ENCODE results near the gene NOVA2.

The NOVA2 gene

GRCh38 chr19:46000491-46001246, 27.0 kb upstream of the NOVA2 start:
- FAIRE-seq (no peak), DNase-seq (ENCODE audit: low spot score) (no peak)

GRCh38 chr19:45999653-46000121, 26.0 kb upstream of the NOVA2 start:
- FAIRE-seq (no peak), DNase-seq (ENCODE audit: low spot score) (no peak)

- no peak for FAIRE-seq
Observed at GRCh38 chr19:45998834-45999233, 25.2 kb upstream of the NOVA2 start.

DNA sequence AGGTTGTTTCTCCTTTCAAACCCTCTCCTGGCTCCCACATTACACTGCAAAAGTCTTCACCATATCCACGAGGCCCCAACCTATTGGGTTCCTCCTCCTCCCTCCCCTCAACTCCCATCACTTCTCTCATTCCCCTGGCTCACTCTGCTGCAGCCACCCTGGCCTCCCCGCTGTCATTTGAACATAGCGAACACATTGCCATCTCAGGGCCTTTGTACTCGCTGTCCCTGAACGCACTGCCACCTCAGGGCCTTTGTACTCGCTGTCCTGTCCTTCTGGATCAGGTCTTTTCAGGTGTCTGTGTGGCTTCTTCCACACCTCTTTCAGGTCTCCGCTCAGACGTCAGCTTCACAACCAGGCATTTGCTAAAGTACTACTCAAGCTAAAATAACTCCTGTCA, 23.3 kb upstream of the NOVA2 start:
- no peak for FAIRE-seq
- no peak for DNase-seq (ENCODE audit: low spot score)

More at GRCh38 chr19:45998834-45999233, 25.2 kb upstream of the NOVA2 start:
- DNase-seq (ENCODE audit: low spot score), result no peak

- FAIRE-seq (no peak), DNase-seq (ENCODE audit: low spot score) (no peak)
Observed at GRCh38 chr19:45995715-45996385, 22.2 kb upstream of the NOVA2 start.

DNA sequence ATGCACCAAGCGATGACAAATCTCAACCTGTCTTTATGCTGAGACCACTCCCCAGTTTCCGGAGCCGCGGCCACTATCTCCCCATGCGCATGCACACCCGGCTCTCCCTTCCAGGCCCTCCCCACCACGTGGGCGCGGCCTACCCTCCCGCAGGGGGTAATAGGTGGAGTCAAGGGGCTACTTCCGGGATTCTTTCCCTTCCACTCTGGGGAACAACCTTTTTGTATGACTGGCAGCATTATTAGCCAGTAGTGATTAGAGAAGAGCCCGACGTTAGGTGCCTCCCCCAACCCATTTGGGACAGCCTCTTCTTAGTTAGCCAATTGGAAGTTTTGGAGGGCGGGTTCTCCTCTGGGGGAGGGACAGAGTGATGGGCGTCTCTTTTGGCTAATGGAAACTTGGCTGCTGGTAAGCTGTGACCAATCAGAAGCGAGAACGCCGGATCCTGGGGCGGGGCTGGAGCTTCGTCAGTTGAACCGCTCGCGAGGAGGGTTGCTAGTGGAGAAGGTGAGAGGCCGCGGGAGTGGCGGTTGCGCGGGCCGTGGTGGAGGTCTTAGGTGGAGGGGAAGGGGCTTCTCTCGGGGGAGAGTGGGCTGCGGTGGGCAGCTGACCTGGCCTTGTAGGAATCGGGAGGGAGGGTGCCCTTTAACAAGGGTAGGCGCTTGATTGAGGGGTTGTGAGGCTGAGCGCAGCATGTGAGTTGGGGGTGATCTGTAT, 21.5 kb upstream of the NOVA2 start, which contains the start of gene CCDC61:
TSS of gene CCDC61 (plus strand) at position 470 of the 717 bp plus-strand sequence. CDS start 7,552 bp downstream, outside the sequence.
- peak; percentile 99 for DNase-seq (ENCODE audit: low spot score)
- peak; percentile 30 for FAIRE-seq

DNA sequence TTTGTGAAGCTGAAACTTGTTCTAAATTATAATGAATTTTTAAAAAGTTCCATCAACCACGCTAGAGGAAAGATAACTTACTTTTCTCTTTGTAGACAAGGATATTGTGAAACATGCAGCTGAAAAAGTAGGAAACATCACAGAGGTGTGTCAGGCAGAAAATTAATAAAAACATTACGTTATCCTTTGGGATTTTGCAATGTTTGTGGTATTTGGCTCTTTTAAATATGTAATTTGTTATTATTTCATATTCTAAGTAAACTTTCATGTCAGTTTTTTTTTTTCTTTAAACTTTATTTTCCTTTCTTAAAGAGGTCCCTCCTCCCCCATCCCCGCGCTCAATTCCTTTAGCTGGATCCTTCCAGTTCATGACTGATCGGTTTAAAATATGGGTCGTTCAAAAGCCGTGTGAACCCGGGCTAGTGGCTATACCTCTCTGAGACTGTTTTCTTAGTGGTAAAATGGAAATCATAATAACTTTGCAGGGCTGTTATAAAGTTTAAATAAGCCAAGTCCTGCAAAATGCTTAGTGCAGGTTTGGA, 20.9 kb upstream of the NOVA2 start:
- FAIRE-seq (no peak), DNase-seq (ENCODE audit: low spot score) (no peak)

GRCh38 chr19:45990113-45990728, 16.6 kb upstream of the NOVA2 start:
- DNase-seq (ENCODE audit: low spot score) (no peak), FAIRE-seq (no peak)

GRCh38 chr19:45985321-45985720, 11.7 kb upstream of the NOVA2 start:
- no peak for FAIRE-seq

GRCh38 chr19:45981350-45981749, 7.7 kb upstream of the NOVA2 start:
- FAIRE-seq, result no peak

More at GRCh38 chr19:45985321-45985720, 11.7 kb upstream of the NOVA2 start:
- DNase-seq (ENCODE audit: low spot score), result no peak

DNA sequence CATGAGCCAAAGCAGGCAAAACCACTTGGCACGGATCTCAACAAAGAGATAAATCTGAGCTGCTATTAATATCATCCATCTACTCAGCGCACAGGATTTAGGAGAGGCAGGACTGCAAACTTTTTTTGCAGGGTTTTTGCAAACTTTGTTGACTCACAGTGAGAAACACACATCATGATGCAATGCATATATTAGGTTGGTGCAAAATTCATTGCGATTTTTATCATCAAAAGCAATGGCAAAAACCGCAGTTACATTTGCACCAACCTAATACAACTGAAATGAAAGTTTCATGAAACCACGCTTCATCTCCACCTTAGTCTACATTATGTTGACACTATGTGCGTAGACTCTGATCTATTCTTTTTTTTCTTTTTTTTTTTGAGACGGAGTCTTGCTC, 4.5 kb upstream of the NOVA2 start:
- FAIRE-seq, result no peak
- DNase-seq (ENCODE audit: low spot score), result no peak

More at GRCh38 chr19:45981350-45981749, 7.7 kb upstream of the NOVA2 start:
- DNase-seq (ENCODE audit: low spot score), result no peak

DNA sequence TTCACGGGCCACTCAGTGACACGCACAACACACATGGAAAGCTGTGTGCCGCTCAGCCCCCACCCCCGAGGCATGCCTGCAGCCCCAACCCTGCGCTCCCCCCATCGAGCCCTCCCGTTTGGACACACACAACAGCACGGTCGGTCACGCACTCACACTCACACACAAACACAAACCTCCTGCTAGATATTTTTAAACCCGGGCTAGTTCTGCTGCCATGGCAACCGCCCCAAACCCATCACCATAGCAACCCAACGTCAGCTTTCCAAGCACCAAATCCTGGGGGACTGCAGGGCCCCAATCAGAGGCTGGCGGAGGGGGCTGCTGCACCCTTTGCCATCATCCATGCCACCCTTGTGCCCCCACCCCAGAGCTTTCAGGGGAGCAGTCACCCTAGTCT, 2.5 kb upstream of the NOVA2 start:
- DNase-seq (ENCODE audit: low spot score), result no peak
- FAIRE-seq, result no peak

DNA sequence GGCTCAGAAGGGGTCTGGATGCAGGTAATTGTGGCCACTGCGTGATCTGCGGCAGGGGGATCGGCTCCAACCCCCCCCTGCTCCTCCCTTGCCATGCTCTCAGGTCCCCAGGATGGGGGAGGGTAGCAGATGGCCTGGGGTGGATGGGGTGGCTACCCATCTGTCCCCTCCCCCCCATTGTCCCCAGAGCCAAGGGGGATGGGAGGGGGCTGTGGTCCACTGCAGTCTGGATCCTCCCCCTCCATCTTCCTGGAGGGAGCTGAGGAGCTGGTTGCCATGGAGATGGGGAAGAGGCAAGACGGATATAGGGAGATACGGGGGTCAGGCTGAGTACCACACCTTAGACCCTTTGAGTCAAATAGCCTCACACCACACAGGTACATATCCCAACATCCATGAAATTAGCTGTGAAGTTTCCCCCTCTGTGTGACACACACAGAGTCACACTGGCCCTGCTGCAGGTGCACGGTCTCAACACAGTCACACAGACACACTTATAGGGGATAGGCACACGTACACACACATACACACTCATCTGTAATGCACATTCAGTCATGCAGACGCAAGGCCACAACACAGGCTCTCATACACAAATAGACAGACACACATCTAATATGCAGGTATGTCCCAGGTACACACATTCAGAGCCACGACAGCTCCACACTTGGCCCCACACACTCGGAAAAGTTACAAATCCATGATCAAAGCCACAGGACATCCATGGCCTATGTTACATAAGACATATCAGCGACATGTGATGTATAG, 1.8 kb upstream of the NOVA2 start:
- DNase-seq (ENCODE audit: low spot score), result no peak
- FAIRE-seq, result peak; percentile 27

GRCh38 chr19:45972947-45973540, 621 bp downstream of the NOVA2 start:
- no peak for DNase-seq (ENCODE audit: low spot score)
- no peak for FAIRE-seq

DNA sequence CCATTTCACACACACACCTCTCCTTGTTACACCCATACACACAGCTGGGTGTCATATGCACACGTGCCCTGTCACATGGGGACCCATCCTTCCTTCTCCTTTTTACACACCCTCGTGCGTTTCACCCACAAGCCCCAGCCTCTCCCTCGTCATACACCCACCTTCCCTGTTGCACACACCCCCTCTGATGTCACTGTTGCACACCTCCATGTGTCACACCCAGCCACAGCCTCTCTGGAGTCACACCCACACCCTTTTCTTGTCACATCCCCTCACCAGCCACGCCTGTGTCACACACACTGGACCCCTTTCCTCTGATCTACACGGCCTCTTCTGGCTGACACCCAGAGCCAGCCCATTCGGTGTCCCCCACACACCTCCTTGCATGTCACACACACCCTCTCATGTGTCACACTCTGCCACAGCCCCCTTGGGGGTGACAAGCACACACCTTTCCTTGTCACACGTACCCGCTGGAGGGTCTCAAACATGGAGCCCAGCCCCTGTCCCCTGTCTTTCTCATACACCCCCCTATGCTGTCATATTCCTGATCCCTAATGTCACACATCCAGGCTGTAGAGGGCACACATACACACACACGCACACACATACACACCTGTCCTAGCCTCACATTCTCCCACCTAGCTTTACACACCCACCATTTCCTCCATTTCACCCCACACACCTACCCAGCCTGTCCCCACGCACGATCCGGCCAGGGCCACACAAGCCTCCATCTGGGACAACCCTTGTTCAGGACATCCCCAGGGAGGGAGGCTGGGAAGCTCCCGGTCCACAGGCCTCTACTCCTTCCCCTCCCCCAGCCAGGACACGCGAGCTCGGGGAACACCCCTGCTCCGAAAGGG, 1.4 kb downstream of the NOVA2 start:
- no peak for DNase-seq (ENCODE audit: low spot score)
- FAIRE-seq, result peak; percentile 82

DNA sequence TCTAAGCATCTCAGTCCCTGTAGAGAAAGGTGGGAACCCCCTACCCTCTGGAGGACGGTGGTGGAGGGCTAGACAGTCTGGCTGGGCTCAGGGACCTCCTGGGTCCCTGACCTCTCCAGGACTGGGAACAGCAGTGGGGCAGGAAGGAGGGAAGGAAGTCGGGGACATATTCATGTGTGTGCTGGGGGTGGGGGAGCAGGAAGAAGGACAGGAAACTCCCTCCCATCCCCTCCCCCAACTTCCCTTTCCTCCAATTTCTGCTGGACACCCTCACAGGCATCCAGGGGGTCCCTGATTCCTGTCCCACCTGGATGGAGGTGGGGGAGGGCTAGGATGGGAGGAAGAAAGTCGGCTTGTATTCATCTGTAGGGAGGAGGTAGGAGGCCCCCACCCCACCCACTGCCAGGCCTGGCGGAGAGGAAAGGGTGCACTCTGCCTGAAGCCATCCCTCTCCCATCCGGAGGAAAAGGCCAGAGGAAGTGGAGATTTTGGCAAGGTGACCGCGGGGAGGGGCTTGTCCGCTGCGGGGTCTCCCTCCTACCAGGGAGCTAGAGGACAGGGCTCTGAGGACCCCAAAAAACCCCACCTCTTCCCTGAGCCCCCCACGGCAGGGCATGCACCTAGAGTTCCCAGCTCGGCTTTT, 2.3 kb downstream of the NOVA2 start:
- DNase-seq (ENCODE audit: low spot score) (no peak), FAIRE-seq (no peak)

DNA sequence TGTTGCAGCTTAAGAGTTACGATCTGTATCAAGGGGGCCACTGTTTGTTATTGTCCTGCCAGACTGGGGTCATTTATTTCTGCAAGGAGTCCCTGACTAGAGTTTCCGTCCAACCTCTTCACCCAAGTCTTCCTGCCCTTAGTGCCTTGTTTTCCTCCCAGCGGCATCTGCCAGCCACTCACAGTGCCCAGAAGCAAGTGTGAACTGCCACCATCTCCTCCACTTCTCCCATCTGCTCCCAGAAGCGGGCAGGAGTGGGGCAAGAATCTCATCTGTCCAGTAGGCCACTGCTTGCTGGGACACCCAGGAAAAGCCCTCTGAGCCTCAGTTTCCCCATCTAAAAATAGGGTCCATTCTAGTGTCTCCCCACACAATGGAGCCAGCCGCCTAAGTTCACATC, 4.0 kb downstream of the NOVA2 start:
- FAIRE-seq, result no peak
- no peak for DNase-seq (ENCODE audit: low spot score)

DNA sequence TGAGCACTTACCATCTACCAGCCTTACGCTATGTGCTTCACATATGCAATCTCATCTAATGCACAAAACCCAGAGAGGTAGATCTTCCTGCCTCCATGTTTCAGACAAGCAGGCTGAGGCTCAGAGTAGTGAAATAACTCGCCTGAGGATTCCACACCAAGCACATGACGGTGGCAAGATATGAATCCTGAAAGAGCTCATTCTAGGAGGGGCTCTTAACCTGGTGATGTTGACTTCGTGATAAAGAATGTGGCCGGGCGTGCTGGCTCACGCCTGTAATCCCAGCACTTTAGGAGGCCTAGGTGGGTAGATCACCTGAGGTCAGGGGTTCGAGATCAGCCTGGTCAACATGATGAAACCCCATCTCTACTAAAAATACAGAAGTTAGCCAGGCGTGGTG, 5.0 kb downstream of the NOVA2 start:
- FAIRE-seq, result no peak
- DNase-seq (ENCODE audit: low spot score), result no peak

GRCh38 chr19:45967246-45967645, 6.4 kb downstream of the NOVA2 start:
- FAIRE-seq, result no peak
- DNase-seq (ENCODE audit: low spot score), result no peak
